Astrocyte (in vitro differentiated cells and primary cell): ENCODE measurements around the gene HIRA.

Experiments used
- CTCF ChIP-seq: IDR thresholded peaks from 2 replicates; pipeline ENCODE4 v1.5.1; 2011; ENCODE audit warnings: low read depth, mild to moderate bottlenecking, inconsistent platforms, low read length, moderate library complexity; ENCODE audit not compliant: insufficient read depth
- EZH2 ChIP-seq: IDR thresholded peaks from 2 replicates; pipeline ENCODE4 v1.6.1; 2012; ENCODE audit warnings: mild to moderate bottlenecking, low read length, inconsistent platforms; ENCODE audit not compliant: insufficient read depth

- TF ChIP-seq CTCF: no peak
- TF ChIP-seq EZH2: no peak
Measured at GRCh38 chr22:19429950-19430889, 1.3 kb downstream of the HIRA start.
